CD4-positive, alpha-beta T cell treated with Interleukin-17A for 4 hours (primary cell): Measurements from ENCODE around the gene ATL2.
"Not testable (repeated sequence)": the region's sequence is repeated elsewhere in the genome, so short reads cannot be mapped to it uniquely, and the experiment has no call there.

Experiments
- DNase-seq: peaks from one replicate; pipeline ENCODE4 v3.0.0-alpha.2; 2020; ENCODE audit warnings: mixed read lengths

Gene ATL2

GRCh38 chr2:38322224-38322914, 54.7 kb downstream of the ATL2 start:
- no peak for DNase-seq

- not testable (repeated sequence) for DNase-seq
Measured at GRCh38 chr2:38319240-38319639, 57.8 kb downstream of the ATL2 start.

- no peak for DNase-seq
Measured at GRCh38 chr2:38317725-38318124, 59.3 kb downstream of the ATL2 start.

- peak; percentile 23 for DNase-seq
Measured at GRCh38 chr2:38315707-38316333, 61.3 kb downstream of the ATL2 start.

GRCh38 chr2:38308821-38309220, 68.3 kb downstream of the ATL2 start:
- no peak for DNase-seq

GRCh38 chr2:38301969-38302702, 74.9 kb downstream of the ATL2 start:
- DNase-seq = no peak

GRCh38 chr2:38301340-38301968, 75.6 kb downstream of the ATL2 start:
- DNase-seq = peak; percentile 6

- DNase-seq = no peak
Measured at GRCh38 chr2:38298539-38298938, 78.5 kb downstream of the ATL2 start.

GRCh38 chr2:38296197-38296780, 80.8 kb downstream of the ATL2 start:
- DNase-seq = no peak

- no peak for DNase-seq
Measured at GRCh38 chr2:38294597-38294996, 82.5 kb downstream of the ATL2 start.

GRCh38 chr2:38293152-38293865, 83.8 kb downstream of the ATL2 start:
- DNase-seq = no peak

- DNase-seq = no peak
Measured at GRCh38 chr2:38290332-38290731, 86.7 kb downstream of the ATL2 start.

GRCh38 chr2:38284971-38285370, 92.1 kb downstream of the ATL2 start:
- no peak for DNase-seq

- DNase-seq = no peak
Measured at GRCh38 chr2:38281095-38281742, 95.9 kb downstream of the ATL2 start.

GRCh38 chr2:38279201-38279600, 97.9 kb downstream of the ATL2 start:
- DNase-seq = no peak

GRCh38 chr2:38278117-38278438, 99.0 kb downstream of the ATL2 start:
- not testable (repeated sequence) for DNase-seq

- no peak for DNase-seq
Measured at GRCh38 chr2:38277245-38278116, 99.6 kb downstream of the ATL2 start.

- DNase-seq = peak; percentile 50
Measured at GRCh38 chr2:38274286-38275276, 102.5 kb downstream of the ATL2 start.

- no peak for DNase-seq
Measured at GRCh38 chr2:38271697-38272096, 105.4 kb downstream of the ATL2 start.

- no peak for DNase-seq
Measured at GRCh38 chr2:38269421-38269820, 107.7 kb downstream of the ATL2 start.
